ENCODE data around the gene LECT2. TPM values are rescaled to one million over a fixed set of nuclear protein-coding genes. Genes with fewer than 3 reads are reported as not detected.

The LECT2 gene
- total RNA-seq, 4 donors from 2014 or later, result not detected

- no peaks in the 10 kb centered on the region for H3K4me1 ChIP-seq
- in situ Hi-C loops (cut with MboI; ENCODE audit: low sequenced_read_pairs in 4 of 4) (no loop called here), intact Hi-C loops (cut with DNase I; ENCODE audit: low total_unique reads) (no loop called here)
- no peak for TF ChIP-seq POLR2A (IDR thresholded peaks at IDR 0.05)
- TF ChIP-seq CTCF (IDR thresholded peaks at IDR 0.05 in 4 of 5, conservative IDR thresholded peaks at IDR 0.05 in 1 of 5), result no peak
- no peak overlapping the region for H3K4me3 ChIP-seq
- no peaks in the 10 kb centered on the region for H3K9me3 ChIP-seq
- ATAC-seq (no peak), DNase-seq (no peak)
- no peaks in the 10 kb centered on the region for H3K27me3 ChIP-seq
- no peaks in the 10 kb centered on the region for H3K36me3 ChIP-seq
- no peak overlapping the region for H3K27ac ChIP-seq
Measured at GRCh38 chr5:135995976-135996375, 41.2 kb upstream of the LECT2 start.

GRCh38 chr5:135993880-135994636 lies 39.3 kb upstream of the LECT2 start:
- ATAC-seq (peak; percentile 41 to 58), DNase-seq (no peak)
- H3K4me3 ChIP-seq, result no peak overlapping the region
- intact Hi-C loops (cut with DNase I; ENCODE audit: low total_unique reads), result no loop called here
- H3K36me3 ChIP-seq, result no peaks in the 10 kb centered on the region
- TF ChIP-seq CTCF (IDR thresholded peaks at IDR 0.05 in 4 of 5, conservative IDR thresholded peaks at IDR 0.05 in 1 of 5), result no peak
- TF ChIP-seq POLR2A (IDR thresholded peaks at IDR 0.05), result no peak
- H3K27ac ChIP-seq, result peak overlapping the region; percentile 37 to 68 (median 44)
- no peaks in the 10 kb centered on the region for H3K9me3 ChIP-seq
- in situ Hi-C loops (cut with MboI; ENCODE audit: low sequenced_read_pairs in 4 of 4), result no loop called here
- no peaks in the 10 kb centered on the region for H3K4me1 ChIP-seq
- H3K27me3 ChIP-seq, result no peaks in the 10 kb centered on the region

GRCh38 chr5:135993335-135993879 lies 38.6 kb upstream of the LECT2 start:
- Histone ChIP-seq H3K4me1 (no peaks in the 10 kb centered on the region), H3K9me3 (no peaks in the 10 kb centered on the region), H3K4me3 (no peak overlapping the region), H3K36me3 (no peaks in the 10 kb centered on the region), H3K27ac (peak overlapping the region; percentile 37 to 68 (median 44)), H3K27me3 (no peaks in the 10 kb centered on the region)
- peak; percentile 49 to 51 for ATAC-seq
- intact Hi-C loops (cut with DNase I; ENCODE audit: low total_unique reads) (no loop called here), in situ Hi-C loops (cut with MboI; ENCODE audit: low sequenced_read_pairs in 4 of 4) (no loop called here)
- no peak for TF ChIP-seq POLR2A (IDR thresholded peaks at IDR 0.05)
- no peak for DNase-seq

GRCh38 chr5:135991429-135991828 lies 36.6 kb upstream of the LECT2 start:
- no peak overlapping the region for H3K27ac ChIP-seq
- ATAC-seq (no peak), DNase-seq (no peak)
- H3K9me3 ChIP-seq, result no peaks in the 10 kb centered on the region
- H3K36me3 ChIP-seq, result no peaks in the 10 kb centered on the region
- H3K27me3 ChIP-seq, result no peaks in the 10 kb centered on the region
- intact Hi-C loops (cut with DNase I; ENCODE audit: low total_unique reads) (loop anchor here (1.0 kb wide), 1 partner anchor 14 kb away; no protein-coding TSS in a partner anchor), in situ Hi-C loops (cut with MboI; ENCODE audit: low sequenced_read_pairs in 4 of 4) (no loop called here)
- TF ChIP-seq CTCF (IDR thresholded peaks at IDR 0.05 in 4 of 5, conservative IDR thresholded peaks at IDR 0.05 in 1 of 5), result no peak
- TF ChIP-seq POLR2A (IDR thresholded peaks at IDR 0.05), result no peak
- no peaks in the 10 kb centered on the region for H3K4me1 ChIP-seq
- H3K4me3 ChIP-seq, result no peak overlapping the region

- Histone ChIP-seq H3K4me3 (no peak overlapping the region), H3K9me3 (no peaks in the 10 kb centered on the region), H3K4me1 (no peaks in the 10 kb centered on the region), H3K36me3 (no peaks in the 10 kb centered on the region), H3K27ac (no peak overlapping the region), H3K27me3 (no peaks in the 10 kb centered on the region)
- DNase-seq (no peak), ATAC-seq (no peak)
- no peak for TF ChIP-seq POLR2A (IDR thresholded peaks at IDR 0.05)
- no peak for TF ChIP-seq CTCF (IDR thresholded peaks at IDR 0.05 in 4 of 5, conservative IDR thresholded peaks at IDR 0.05 in 1 of 5)
- in situ Hi-C loops (cut with MboI; ENCODE audit: low sequenced_read_pairs in 4 of 4) (no loop called here), intact Hi-C loops (cut with DNase I; ENCODE audit: low total_unique reads) (loop anchor here (1.0 kb wide), 1 partner anchor 13 kb away; no protein-coding TSS in a partner anchor)
Measured at GRCh38 chr5:135990528-135991255, 35.9 kb upstream of the LECT2 start.
